ENCODE data around the gene WASF2.

DNA sequence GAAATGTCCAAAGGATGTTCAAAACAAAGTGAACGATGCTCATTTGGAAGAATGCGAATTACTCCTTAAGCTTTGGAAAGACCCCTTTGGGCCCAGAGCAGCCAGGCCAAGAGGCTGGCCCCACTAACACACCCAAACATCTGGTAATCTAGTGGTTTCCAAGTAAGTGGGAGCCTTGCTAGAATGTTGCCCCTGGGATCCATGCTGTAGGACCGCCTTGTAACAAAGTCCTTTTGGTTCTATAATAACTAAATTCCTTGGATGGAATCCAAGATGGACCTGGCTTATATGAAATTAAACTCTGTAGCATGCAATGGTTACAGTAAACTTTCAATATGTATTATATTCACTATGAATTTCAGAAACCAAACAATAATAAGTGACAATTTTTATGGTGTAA is 72.3 kb downstream of the WASF2 start:
- no peak for TF ChIP-seq POLR2A (IDR thresholded peaks at IDR 0.05)
- TF ChIP-seq, protein P1, sequence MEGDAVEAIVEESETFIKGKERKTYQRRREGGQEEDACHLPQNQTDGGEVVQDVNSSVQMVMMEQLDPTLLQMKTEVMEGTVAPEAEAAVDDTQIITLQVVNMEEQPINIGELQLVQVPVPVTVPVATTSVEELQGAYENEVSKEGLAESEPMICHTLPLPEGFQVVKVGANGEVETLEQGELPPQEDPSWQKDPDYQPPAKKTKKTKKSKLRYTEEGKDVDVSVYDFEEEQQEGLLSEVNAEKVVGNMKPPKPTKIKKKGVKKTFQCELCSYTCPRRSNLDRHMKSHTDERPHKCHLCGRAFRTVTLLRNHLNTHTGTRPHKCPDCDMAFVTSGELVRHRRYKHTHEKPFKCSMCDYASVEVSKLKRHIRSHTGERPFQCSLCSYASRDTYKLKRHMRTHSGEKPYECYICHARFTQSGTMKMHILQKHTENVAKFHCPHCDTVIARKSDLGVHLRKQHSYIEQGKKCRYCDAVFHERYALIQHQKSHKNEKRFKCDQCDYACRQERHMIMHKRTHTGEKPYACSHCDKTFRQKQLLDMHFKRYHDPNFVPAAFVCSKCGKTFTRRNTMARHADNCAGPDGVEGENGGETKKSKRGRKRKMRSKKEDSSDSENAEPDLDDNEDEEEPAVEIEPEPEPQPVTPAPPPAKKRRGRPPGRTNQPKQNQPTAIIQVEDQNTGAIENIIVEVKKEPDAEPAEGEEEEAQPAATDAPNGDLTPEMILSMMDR (IDR thresholded peaks at IDR 0.05): no peak
